ENCODE measurements around the gene MINDY4. TPM values are rescaled to one million over a fixed set of nuclear protein-coding genes. Genes with fewer than 3 reads are reported as not detected.

Gene MINDY4
- total and polyA plus RNA-seq, 2 of the 8 experiments (the other 6 are each of a cell fraction or from before 2014, with no cell fraction given) = 1.3 to 3.6 TPM

GRCh38 chr7:30812676-30813075, 41.5 kb downstream of the MINDY4 start (continued):
- TF ChIP-seq TBP (IDR thresholded peaks at IDR 0.05; ENCODE audit: low read depth, low read length) (no peak), SIX5 (IDR thresholded peaks at IDR 0.05; ENCODE audit: low read depth, low read length) (no peak), CHD2 (IDR thresholded peaks at IDR 0.05; ENCODE audit: low read length) (no peak), PHF8 (conservative IDR thresholded peaks at IDR 0.05; ENCODE audit: low read depth, low read length) (no peak), CREB1 (IDR thresholded peaks at IDR 0.05) (no peak), SAP30 (IDR thresholded peaks at IDR 0.05; ENCODE audit: insufficient read depth, insufficient replicate concordance, low read length) (no peak), MAFK (IDR thresholded peaks at IDR 0.05; ENCODE audit: low read depth, low read length) (no peak)

Data from H1 (cell line).